ENCODE data around the gene RNF130.

The RNF130 gene

GRCh38 chr5:180054226-180054625, 17.3 kb downstream of the RNF130 start:
- TF ChIP-seq CTCF (IDR thresholded peaks at IDR 0.05) = no peak
- no peak overlapping the region for H3K27ac ChIP-seq
- no peaks in the 10 kb centered on the region for H3K9me3 ChIP-seq
- H3K27me3 ChIP-seq = no peaks in the 10 kb centered on the region
- H3K36me3 ChIP-seq = no peaks in the 10 kb centered on the region
- peaks cover 0 to 21% (median under 1%) of the 10 kb centered on the region in 4 donors for H3K4me1 ChIP-seq
- DNase-seq = no peak
- intact Hi-C loops (cut with DNase I; ENCODE audit: low total_unique reads) = no loop called here
- H3K4me3 ChIP-seq = no peak overlapping the region

DNA sequence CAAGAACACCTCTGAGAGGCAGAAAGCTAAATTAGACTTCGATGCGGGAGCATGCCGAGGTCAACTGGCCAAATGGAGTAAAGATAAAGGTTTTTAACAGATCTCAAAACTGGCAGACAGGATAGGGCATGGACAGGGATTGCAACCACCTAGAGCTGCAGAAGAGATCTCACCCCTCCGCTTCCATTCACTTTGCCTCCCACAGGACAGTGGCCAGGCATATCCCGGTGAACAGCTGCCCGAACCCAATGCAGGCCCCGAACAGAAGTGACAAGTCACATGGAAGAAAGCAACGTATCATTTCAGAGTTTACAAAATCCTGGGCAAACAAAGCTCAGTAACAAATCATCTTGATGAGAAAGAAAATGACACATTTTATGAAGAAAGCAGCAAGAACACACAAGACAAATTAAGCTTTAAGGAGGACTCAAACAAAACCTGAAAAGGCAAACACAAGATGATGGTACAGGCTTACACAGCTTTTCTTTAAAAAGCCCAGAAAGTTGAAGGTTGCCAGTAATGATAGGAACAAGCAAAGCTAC, 18.4 kb downstream of the RNF130 start:
- Histone ChIP-seq H3K9me3 (no peaks in the 10 kb centered on the region), H3K27me3 (no peaks in the 10 kb centered on the region), H3K36me3 (no peaks in the 10 kb centered on the region), H3K4me3 (no peak overlapping the region), H3K4me1 (peaks cover 0 to 21% (median 6%) of the 10 kb centered on the region in 4 donors), H3K27ac (no peak overlapping the region)
- TF ChIP-seq CTCF (IDR thresholded peaks at IDR 0.05) = no peak
- DNase-seq = no peak
- intact Hi-C loops (cut with DNase I; ENCODE audit: low total_unique reads) = no loop called here

DNA sequence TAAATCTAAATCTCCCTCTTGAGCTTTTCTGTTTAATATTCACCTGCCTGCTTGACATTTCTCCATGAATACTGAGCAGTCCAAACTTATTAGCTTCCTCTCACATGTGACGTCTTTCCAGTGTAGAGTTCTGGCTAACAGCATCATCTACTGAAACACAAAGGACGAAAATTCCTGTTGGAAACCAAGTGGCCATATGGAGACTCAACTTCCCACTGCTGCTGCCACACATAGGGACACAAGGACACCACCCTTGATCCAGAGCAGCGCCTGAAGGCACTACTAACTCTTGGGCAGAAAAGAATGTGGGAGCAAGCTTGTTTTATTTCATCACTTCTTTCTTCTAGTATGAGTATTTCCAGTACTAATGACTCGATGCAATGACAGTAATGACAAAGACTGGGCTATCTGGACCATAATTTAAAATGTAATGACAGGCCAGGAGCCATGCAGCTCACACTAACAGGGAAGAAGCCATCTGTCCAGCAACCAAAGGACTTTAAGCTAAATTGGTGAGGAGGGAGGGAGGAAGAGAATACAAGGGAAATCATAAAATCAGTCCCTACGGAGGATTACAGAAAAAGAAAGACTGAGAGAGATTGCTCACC, 19.2 kb downstream of the RNF130 start:
- Histone ChIP-seq H3K4me1 (peaks cover 0 to 28% (median 7%) of the 10 kb centered on the region in 4 donors), H3K9me3 (no peaks in the 10 kb centered on the region), H3K4me3 (no peak overlapping the region), H3K27me3 (no peaks in the 10 kb centered on the region), H3K36me3 (no peaks in the 10 kb centered on the region), H3K27ac (no peak overlapping the region)
- no peak for TF ChIP-seq CTCF (IDR thresholded peaks at IDR 0.05)
- DNase-seq = no peak
- intact Hi-C loops (cut with DNase I; ENCODE audit: low total_unique reads) = no loop called here

GRCh38 chr5:180050121-180050940, 21.2 kb downstream of the RNF130 start:
- Histone ChIP-seq H3K36me3 (no peaks in the 10 kb centered on the region), H3K4me1 (peaks cover 0 to 19% (median 7%) of the 10 kb centered on the region in 4 donors), H3K4me3 (no peak overlapping the region), H3K9me3 (no peaks in the 10 kb centered on the region), H3K27me3 (no peaks in the 10 kb centered on the region), H3K27ac (no peak overlapping the region)
- no peak for DNase-seq
- TF ChIP-seq CTCF (IDR thresholded peaks at IDR 0.05) = no peak
- intact Hi-C loops (cut with DNase I; ENCODE audit: low total_unique reads) = no loop called here

- H3K4me3 ChIP-seq = no peak overlapping the region
- H3K36me3 ChIP-seq = no peaks in the 10 kb centered on the region
- no peak overlapping the region for H3K27ac ChIP-seq
- peaks cover 0 to 19% (median 7%) of the 10 kb centered on the region in 4 donors for H3K4me1 ChIP-seq
- no peak for DNase-seq
- intact Hi-C loops (cut with DNase I; ENCODE audit: low total_unique reads) = no loop called here
- H3K9me3 ChIP-seq = no peaks in the 10 kb centered on the region
- H3K27me3 ChIP-seq = no peaks in the 10 kb centered on the region
- TF ChIP-seq CTCF (IDR thresholded peaks at IDR 0.05) = no peak
Measured at GRCh38 chr5:180049185-180049548, 22.4 kb downstream of the RNF130 start.

Data from tibial artery (tissue), 4 donors.